HG02938 (cell line): Measurements from ENCODE around the gene UBE2O.

Experiments
- ATAC-seq: cut with Tn5 transposase; IDR thresholded peaks from one replicate; pipeline ENCODE4 v1.9.1; 2021; ENCODE audit warnings: mild to moderate bottlenecking, moderate library complexity; ENCODE audit not compliant: unreplicated experiment

The UBE2O gene

GRCh38 chr17:76487451-76488192, 34.7 kb upstream of the UBE2O start:
- no peak for ATAC-seq

GRCh38 chr17:76485569-76485968, 32.6 kb upstream of the UBE2O start:
- no peak for ATAC-seq

- no peak for ATAC-seq
Measured at GRCh38 chr17:76484228-76484725, 31.3 kb upstream of the UBE2O start.

GRCh38 chr17:76481071-76481655, 28.2 kb upstream of the UBE2O start:
- ATAC-seq: peak; percentile 59

- no peak for ATAC-seq
Measured at GRCh38 chr17:76480632-76481031, 27.7 kb upstream of the UBE2O start.

GRCh38 chr17:76479515-76480060, 26.6 kb upstream of the UBE2O start:
- ATAC-seq: no peak

GRCh38 chr17:76478730-76479514, 26.0 kb upstream of the UBE2O start:
- ATAC-seq: no peak

- no peak for ATAC-seq
Measured at GRCh38 chr17:76478097-76478496, 25.1 kb upstream of the UBE2O start.

GRCh38 chr17:76477576-76477975, 24.6 kb upstream of the UBE2O start:
- no peak for ATAC-seq

- ATAC-seq: no peak
Measured at GRCh38 chr17:76476736-76477135, 23.8 kb upstream of the UBE2O start.

GRCh38 chr17:76475302-76475701, 22.4 kb upstream of the UBE2O start:
- ATAC-seq: no peak

- ATAC-seq: no peak
Measured at GRCh38 chr17:76474894-76475293, 21.9 kb upstream of the UBE2O start.

- no peak for ATAC-seq
Measured at GRCh38 chr17:76474238-76474637, 21.3 kb upstream of the UBE2O start.

- ATAC-seq: no peak
Measured at GRCh38 chr17:76473541-76473985, 20.6 kb upstream of the UBE2O start.

- ATAC-seq: no peak
Measured at GRCh38 chr17:76472726-76473125, 19.8 kb upstream of the UBE2O start.

GRCh38 chr17:76472258-76472645, 19.3 kb upstream of the UBE2O start:
- ATAC-seq: no peak

GRCh38 chr17:76471498-76472257, 18.7 kb upstream of the UBE2O start:
- ATAC-seq: no peak

GRCh38 chr17:76469991-76470739, 17.2 kb upstream of the UBE2O start:
- no peak for ATAC-seq

- ATAC-seq: no peak
Measured at GRCh38 chr17:76469076-76469990, 16.4 kb upstream of the UBE2O start.
